K562 (cell line): ENCODE measurements around the gene LBHD2. TPM values are rescaled to one million over a fixed set of nuclear protein-coding genes. Genes with fewer than 3 reads are reported as not detected.
A peak's percentile ranks its signal among the peaks of the same experiment; 100 is the strongest.

Experiments
- CBX1 ChIP-seq: sonication (generic); IDR thresholded peaks from 2 replicates; pipeline ENCODE4 v1.6.1; 2016; ENCODE audit warnings: antibody characterized with exemption, low read depth, mild to moderate bottlenecking
- COPS2 ChIP-seq: fragments of 450-650 bp; conservative IDR thresholded peaks from 2 replicates; pipeline ENCODE4 v1.6.1; 2016; ENCODE audit warnings: mild to moderate bottlenecking, moderate library complexity
- CREB5 ChIP-seq: fragments of 250-450 bp; sonication (Bioruptor Pico); IDR thresholded peaks from 2 replicates; pipeline ENCODE4 v1.5.0; 2020; ENCODE audit warnings: mild to moderate bottlenecking
- FOXJ2 ChIP-seq: fragments of 200-800 bp; sonication (Bioruptor generic); IDR thresholded peaks from 2 replicates; pipeline ENCODE4 v1.6.1; 2016; ENCODE audit warnings: missing genetic modification characterization, missing compliant biosample characterization
- HDAC1 ChIP-seq, 2 experiments: fragments of 450-650 bp; IDR thresholded peaks; 2 replicates each; pipeline ENCODE4 v1.6.1; 2016 to 2017; ENCODE audit warnings: inconsistent platforms in 1 of 2, mild to moderate bottlenecking in 1 of 2, moderate library complexity in 1 of 2
- KDM4B ChIP-seq, 2 experiments: fragments of 450-650 bp in 1 of 2; sonication (generic) in 1 of 2; IDR thresholded peaks; 2 replicates each; pipeline ENCODE4 v1.6.1; 2016 to 2017; ENCODE audit warnings: borderline replicate concordance in 2 of 2, antibody characterized with exemption in 1 of 2, low read depth in 1 of 2, mild to moderate bottlenecking in 1 of 2
- KLF13 ChIP-seq: fragments of 450-650 bp; IDR thresholded peaks from 2 replicates; pipeline ENCODE4 v1.6.1; 2016; ENCODE audit warnings: missing genetic modification characterization, low read depth, mild to moderate bottlenecking, missing compliant biosample characterization, moderate library complexity, borderline replicate concordance
- MNT ChIP-seq, 2 experiments: fragments of 450-650 bp; conservative IDR thresholded peaks; 2 replicates each; pipeline ENCODE4 v1.6.1; 2017; ENCODE audit warnings: mild to moderate bottlenecking in 2 of 2, moderate library complexity in 2 of 2
- NCOA2 ChIP-seq, 2 experiments: fragments of 450-650 bp; IDR thresholded peaks; 2 replicates each; pipeline ENCODE4 v1.6.1; 2018; ENCODE audit warnings: mild to moderate bottlenecking in 2 of 2, moderate library complexity in 1 of 2; ENCODE audit not compliant: partially characterized antibody in 2 of 2
- NCOA6 ChIP-seq: fragments of 450-650 bp; IDR thresholded peaks from 2 replicates; pipeline ENCODE4 v1.6.1; 2017; ENCODE audit warnings: mild to moderate bottlenecking
- POLR3A ChIP-seq: IDR thresholded peaks from 2 replicates; pipeline ENCODE4 v1.6.1; 2011; ENCODE audit warnings: borderline replicate concordance, mild to moderate bottlenecking, moderate library complexity; ENCODE audit not compliant: insufficient read length, insufficient read depth; ENCODE audit errors: extremely low read depth
- POLR3G ChIP-seq: IDR thresholded peaks from 2 replicates; pipeline ENCODE4 v1.6.1; 2011; ENCODE audit not compliant: insufficient read length, insufficient replicate concordance; ENCODE audit errors: extremely low read depth
- PTTG1 ChIP-seq: fragments of 450-650 bp; IDR thresholded peaks from 2 replicates; pipeline ENCODE4 v1.6.1; 2016; ENCODE audit warnings: low read depth, mild to moderate bottlenecking, missing genetic modification characterization, missing compliant biosample characterization
- RFX1 ChIP-seq: fragments of 450-650 bp; IDR thresholded peaks from 2 replicates; pipeline ENCODE4 v1.6.1; 2016; ENCODE audit warnings: mild to moderate bottlenecking, moderate library complexity
- SMAD1 ChIP-seq: fragments of 150-350 bp; IDR thresholded peaks from 2 replicates; pipeline ENCODE4 v1.6.1; 2014; ENCODE audit warnings: low read length, low read depth; ENCODE audit not compliant: partially characterized antibody
- ZBTB2 ChIP-seq: fragments of 450-650 bp; IDR thresholded peaks from 2 replicates; pipeline ENCODE4 v1.6.1; 2016; ENCODE audit warnings: antibody characterized with exemption
- ZNF449 ChIP-seq: fragments of 250-450 bp; sonication (Bioruptor Pico); IDR thresholded peaks from 2 replicates; pipeline ENCODE4 v1.8.0; 2022; ENCODE audit warnings: moderate library complexity, mild to moderate bottlenecking, inconsistent platforms
- ZNF561 ChIP-seq: fragments of 450-650 bp; formaldehyde crosslinking; conservative IDR thresholded peaks from 2 replicates; pipeline ENCODE4 v1.4.0; 2020; ENCODE audit warnings: mild to moderate bottlenecking, moderate library complexity
- ZNF644 ChIP-seq: fragments of 200-800 bp; sonication (Bioruptor generic); IDR thresholded peaks from 2 replicates; pipeline ENCODE4 v1.6.1; 2016; ENCODE audit warnings: low read depth, missing genetic modification characterization, missing compliant biosample characterization
- ZNF785 ChIP-seq: fragments of 250-450 bp; sonication (Bioruptor Pico); IDR thresholded peaks from 2 replicates; pipeline ENCODE4 v1.4.0; 2020; ENCODE audit warnings: mild to moderate bottlenecking
- polyA plus RNA-seq, 8 experiments: library from polyadenylated mRNA; depleted of rRNA in 4 of 8; stranded (reverse) in 5 of 8; unstranded in 3 of 8; fragments of >200 nt; fragmentation: Nextera tagmentation in 2 of 8; fragmentation: Illumina TruSeq in 1 of 8; extraction: Ambion mirVana in 2 of 8; extraction: Trizol in 1 of 8; gene quantifications; 2 replicates each; pipeline versions ENCODE4 v1.2.1 to v1.2.3, GENCODE V29; 2011 to 2014; ENCODE audit warnings: inconsistent platforms in 1 of 8, missing spikeins in 1 of 8
- total RNA-seq, 7 experiments: library from RNA; depleted of rRNA in 6 of 7; stranded (reverse); fragments of >200 nt in 6 of 7; fragmentation: Illumina TruSeq in 2 of 7; extraction: Trizol in 2 of 7; gene quantifications; 2 replicates each; pipeline versions ENCODE4 v1.2.1 to v1.2.3, GENCODE V29; 2011 to 2021; ENCODE audit warnings: low replicate concordance in 1 of 7

LBHD2 gene
- total and polyA plus RNA-seq, 9 of the 15 experiments (the other 6 are each of a cell fraction or from before 2014, with no cell fraction given) = not detected

GRCh38 chr14:103118018-103118662 lies 34.1 kb downstream of the LBHD2 start (continued):
- TF ChIP-seq CREB5 (CRISPR knock-in tag) (no peak), PTTG1 (tag) (no peak), ZBTB2 (no peak), NCOA6 (no peak), ZNF449 (no peak), FOXJ2 (tag) (0 out of 2 replicates have a peak, but pooled peaks have one; percentile 17), ZNF561 (CRISPR knock-in tag) (no peak), RFX1 (no peak), COPS2 (no peak), CBX1 (no peak), MNT (conservative IDR thresholded peaks at IDR 0.05) (0 out of 4 replicates have a peak, but pooled peaks of 1 of the 2 experiments have one; percentile 42), HDAC1 (IDR thresholded peaks at IDR 0.05) (0 out of 4 replicates have a peak, but pooled peaks of 1 of the 2 experiments have one; percentile 37), POLR3A (no peak), KLF13 (tag) (no peak), KDM4B (IDR thresholded peaks at IDR 0.05; ENCODE audit: borderline replicate concordance in 2 of 2, low read depth in 1 of 2) (no peak), ZNF644 (0 out of 2 replicates have a peak, but pooled peaks have one; percentile 14), ZNF785 (no peak), POLR3G (no peak), SMAD1 (no peak), NCOA2 (IDR thresholded peaks at IDR 0.05; ENCODE audit: partially characterized antibody in 2 of 2) (no peak)
